ENCODE results near the gene PKNOX2. TPM values are rescaled to one million over a fixed set of nuclear protein-coding genes. Genes with fewer than 3 reads are reported as not detected.

Gene PKNOX2, protein sequence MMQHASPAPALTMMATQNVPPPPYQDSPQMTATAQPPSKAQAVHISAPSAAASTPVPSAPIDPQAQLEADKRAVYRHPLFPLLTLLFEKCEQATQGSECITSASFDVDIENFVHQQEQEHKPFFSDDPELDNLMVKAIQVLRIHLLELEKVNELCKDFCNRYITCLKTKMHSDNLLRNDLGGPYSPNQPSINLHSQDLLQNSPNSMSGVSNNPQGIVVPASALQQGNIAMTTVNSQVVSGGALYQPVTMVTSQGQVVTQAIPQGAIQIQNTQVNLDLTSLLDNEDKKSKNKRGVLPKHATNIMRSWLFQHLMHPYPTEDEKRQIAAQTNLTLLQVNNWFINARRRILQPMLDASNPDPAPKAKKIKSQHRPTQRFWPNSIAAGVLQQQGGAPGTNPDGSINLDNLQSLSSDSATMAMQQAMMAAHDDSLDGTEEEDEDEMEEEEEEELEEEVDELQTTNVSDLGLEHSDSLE
- total RNA-seq = 6.9 TPM

DNA sequence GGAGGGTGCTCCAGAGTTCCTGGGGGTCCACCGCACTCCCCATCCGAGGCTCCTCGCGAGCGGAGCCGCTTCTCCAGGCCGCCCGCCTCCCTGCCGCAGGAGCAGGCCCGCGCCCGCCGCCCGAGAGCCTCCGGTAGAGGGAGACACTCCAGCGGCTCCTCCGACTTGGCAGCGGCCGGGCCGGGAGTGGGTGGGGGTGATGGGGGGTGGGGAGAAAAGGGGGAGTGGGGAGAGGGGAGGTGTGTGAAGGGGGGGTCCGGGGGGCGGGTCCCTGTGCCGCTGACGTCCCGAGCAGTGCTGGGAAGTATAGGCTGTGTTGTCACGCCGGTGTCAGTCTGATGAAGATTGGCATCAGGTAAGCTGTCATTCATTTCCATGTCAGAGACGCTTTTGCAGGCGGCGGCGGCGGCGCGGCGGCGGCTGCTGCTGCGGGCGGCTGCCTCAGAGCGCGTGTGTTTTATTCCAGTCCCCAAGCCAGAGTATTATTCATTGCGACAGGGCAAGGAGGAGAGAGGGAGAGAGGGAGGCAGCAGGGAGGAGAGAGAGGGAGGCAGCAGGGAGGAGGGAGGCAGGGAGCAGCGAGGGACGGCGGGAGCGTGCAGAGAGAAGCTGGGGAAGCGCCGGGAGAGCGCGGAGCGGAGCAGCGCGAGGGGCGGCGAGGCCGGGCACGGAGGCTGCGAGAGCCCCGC is at the start of gene PKNOX2:
Gene PKNOX2 (plus strand): TSS at position 330 of the 689 bp plus-strand sequence. CDS start 186,555 bp downstream, outside the sequence.

Small RNAs within 50 kb of the gene (small RNA-seq; reads per million reads assigned to genes)
- gene RNU6-321P = not detected

Other genes with a start within 250 kb of the PKNOX2 start
- not detected for gene HEPN1, start 245.5 kb upstream of the PKNOX2 start, total RNA-seq
- gene HEPACAM, start 228.7 kb upstream of the PKNOX2 start, total RNA-seq = 59.3 TPM
- gene CCDC15, start 210.5 kb upstream of the PKNOX2 start, total RNA-seq = 3.9 TPM
- gene SLC37A2, start 101.4 kb upstream of the PKNOX2 start, total RNA-seq = 2.1 TPM
- 19.4 TPM for gene TMEM218, start 53.1 kb upstream of the PKNOX2 start, total RNA-seq